GM12892 (cell line): ENCODE measurements around the gene UVSSA.

Source experiments
- DNase-seq: peaks from one replicate; pipeline ENCODE4 v3.0.0; 2011; ENCODE audit not compliant: insufficient read length
- FAIRE-seq: peaks from 2 replicates; lab custom pipeline; 2011; peaks lifted over from hg19 to GRCh38; lab: Jason Lieb, UNC
- POLR2A ChIP-seq: IDR thresholded peaks from 2 replicates; pipeline ENCODE4 v1.6.1; 2011; ENCODE audit warnings: low read depth, low read length, control low read depth
- POLR2AphosphoS5 ChIP-seq: IDR thresholded peaks from 2 replicates; pipeline ENCODE4 v1.6.1; 2011; ENCODE audit warnings: low read depth, low read length, control low read depth
- TAF1 ChIP-seq: IDR thresholded peaks from 2 replicates; pipeline ENCODE4 v1.6.1; 2011; ENCODE audit warnings: low read depth, mild to moderate bottlenecking, control low read depth, low read length, borderline replicate concordance

UVSSA gene

DNA sequence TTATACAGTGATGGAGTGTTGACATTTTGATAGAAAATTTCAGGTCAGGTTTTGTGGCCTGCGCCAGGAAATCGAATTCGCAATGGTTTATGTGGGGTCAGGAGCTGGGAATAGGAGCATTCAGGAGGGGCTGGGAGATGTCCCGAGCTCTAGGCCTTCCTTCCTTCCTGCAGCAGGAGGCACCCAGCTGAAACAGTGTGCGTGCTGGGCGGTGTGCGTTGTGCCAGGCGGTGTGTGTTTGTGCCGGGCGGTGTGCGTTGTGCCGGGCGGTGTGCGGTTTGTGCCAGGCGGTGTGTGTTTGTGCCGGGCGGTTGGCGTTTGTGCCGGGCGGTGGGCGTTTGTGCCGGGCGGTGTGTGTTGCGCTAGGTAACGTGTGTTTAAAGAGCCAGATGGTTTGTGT lies 1.7 kb downstream of the UVSSA start:
- no peak for FAIRE-seq
- no peak for DNase-seq
- TF ChIP-seq TAF1, result no peak
- TF ChIP-seq POLR2A, result no peak
- TF ChIP-seq POLR2AphosphoS5, result no peak

DNA sequence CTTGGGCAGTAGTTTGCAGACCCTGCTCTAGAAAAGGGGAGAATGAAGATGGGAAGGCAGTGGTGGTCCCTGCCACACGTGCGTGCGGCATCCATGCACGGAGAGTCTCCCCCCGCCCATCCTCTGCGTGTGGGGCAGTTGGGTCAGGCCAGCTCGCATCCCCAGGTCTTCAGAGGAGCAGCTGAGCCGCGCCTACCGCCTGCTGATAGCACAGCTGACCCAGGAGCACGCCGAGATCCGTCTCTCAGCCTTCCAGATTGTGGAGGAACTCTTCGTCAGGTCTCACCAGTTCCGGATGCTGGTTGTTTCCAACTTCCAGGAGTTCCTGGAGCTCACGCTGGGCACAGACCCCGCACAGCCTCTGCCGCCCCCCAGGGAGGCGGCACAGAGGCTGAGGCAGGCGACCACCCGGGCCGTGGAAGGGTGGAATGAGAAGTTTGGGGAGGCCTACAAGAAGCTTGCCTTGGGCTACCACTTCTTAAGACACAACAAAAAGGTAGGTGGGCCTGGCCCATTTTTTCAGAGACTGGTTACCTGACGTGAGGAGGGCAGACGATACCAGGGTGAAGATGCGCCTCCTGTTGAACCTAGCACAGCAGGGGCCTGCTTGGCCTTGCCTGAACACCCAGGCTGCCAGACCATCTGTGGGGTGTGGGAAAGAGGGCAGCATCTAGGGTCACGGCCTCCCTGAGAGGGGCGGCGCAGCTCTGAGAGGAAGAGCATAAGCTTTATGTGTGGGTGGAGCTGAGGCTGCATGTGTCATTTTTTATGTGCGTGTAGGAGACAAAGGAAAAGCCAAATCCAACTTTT lies 2.6 kb downstream of the UVSSA start:
- DNase-seq, result no peak
- no peak for FAIRE-seq
- TF ChIP-seq TAF1, result no peak
- TF ChIP-seq POLR2A, result no peak
- TF ChIP-seq POLR2AphosphoS5, result no peak

- no peak for DNase-seq
- no peak for TF ChIP-seq POLR2A
- no peak for TF ChIP-seq POLR2AphosphoS5
- TF ChIP-seq TAF1, result no peak
- FAIRE-seq, result no peak
Observed at GRCh38 chr4:1350169-1350520, 3.1 kb downstream of the UVSSA start.

GRCh38 chr4:1351854-1352566 lies 5.0 kb downstream of the UVSSA start:
- FAIRE-seq (peak; percentile 96), DNase-seq (peak; percentile 94)
- TF ChIP-seq POLR2A (no peak), POLR2AphosphoS5 (no peak), TAF1 (no peak)

GRCh38 chr4:1352567-1352900 lies 5.5 kb downstream of the UVSSA start:
- DNase-seq, result no peak
- no peak for TF ChIP-seq POLR2AphosphoS5
- TF ChIP-seq TAF1, result no peak
- no peak for TF ChIP-seq POLR2A
- FAIRE-seq, result no peak

- no peak for DNase-seq
- no peak for FAIRE-seq
- no peak for TF ChIP-seq POLR2A
- no peak for TF ChIP-seq TAF1
- no peak for TF ChIP-seq POLR2AphosphoS5
Observed at GRCh38 chr4:1353186-1354055, 6.4 kb downstream of the UVSSA start.

GRCh38 chr4:1354136-1354982 lies 7.4 kb downstream of the UVSSA start:
- DNase-seq (no peak), FAIRE-seq (no peak)
- TF ChIP-seq TAF1, result no peak
- no peak for TF ChIP-seq POLR2AphosphoS5

- FAIRE-seq (no peak), DNase-seq (no peak)
- TF ChIP-seq TAF1 (no peak), POLR2A (no peak), POLR2AphosphoS5 (no peak)
Observed at GRCh38 chr4:1354983-1355275, 7.9 kb downstream of the UVSSA start.

GRCh38 chr4:1355378-1355777 lies 8.4 kb downstream of the UVSSA start:
- TF ChIP-seq TAF1 (no peak), POLR2A (no peak), POLR2AphosphoS5 (no peak)
- DNase-seq, result no peak
- FAIRE-seq, result no peak

GRCh38 chr4:1356181-1356998 lies 9.4 kb downstream of the UVSSA start:
- peak; percentile 61 for DNase-seq
- no peak for TF ChIP-seq TAF1
- TF ChIP-seq POLR2A, result no peak
- no peak for TF ChIP-seq POLR2AphosphoS5
- FAIRE-seq, result no peak
